Natural killer cell (primary cell): Measurements from ENCODE around the gene DUSP8. TPM values are rescaled to one million over a fixed set of nuclear protein-coding genes. Genes with fewer than 3 reads are reported as not detected.
"Not testable (repeated sequence)": the region's sequence is repeated elsewhere in the genome, so short reads cannot be mapped to it uniquely, and the experiment has no call there.

Experiments used
- ATAC-seq, 3 donors: fragments of 150-1000 bp in 2 of 3; fragments of 200-7000 bp in 1 of 3; cut with Tn5 transposase; 1 replicate in 1 of 3; 2 replicates in 2 of 3; pipeline ENCODE4 v1.10.0; 2021; ENCODE audit warnings: mild to moderate bottlenecking in 2 of 3, moderate library complexity in 2 of 3
- DNase-seq, 2 donors: peaks; one replicate each; pipeline versions ENCODE4 v3.0.0 to v3.0.0-alpha.2; 2013 to 2021; ENCODE audit warnings: mixed read lengths in 1 of 2
- H3K27ac ChIP-seq: one replicate; pipeline ENCODE4 v1.5.1; 2013; ENCODE audit warnings: mild to moderate bottlenecking, low read length
- H3K27me3 ChIP-seq: one replicate; pipeline ENCODE4 v1.6.1; 2013; ENCODE audit warnings: low read length; ENCODE audit not compliant: control insufficient read depth, insufficient read depth
- H3K36me3 ChIP-seq: one replicate; pipeline ENCODE4 v1.6.1; 2013; ENCODE audit warnings: low read length; ENCODE audit not compliant: control insufficient read depth, insufficient read depth
- H3K4me1 ChIP-seq: one replicate; pipeline ENCODE4 v1.6.1; 2013; ENCODE audit warnings: low read length; ENCODE audit not compliant: control insufficient read depth, insufficient read depth
- H3K4me3 ChIP-seq: one replicate; pipeline ENCODE4 v1.5.1; 2013; ENCODE audit warnings: low read length
- H3K9me3 ChIP-seq: one replicate; pipeline ENCODE4 v1.6.1; 2013; ENCODE audit warnings: low read length; ENCODE audit not compliant: control insufficient read depth, insufficient read depth
- H3K27ac Mint-ChIP-seq, 2 donors: one replicate each; pipeline ENCODE4 v1.8.0; 2022; ENCODE audit warnings: mild to moderate bottlenecking in 2 of 2, mixed read lengths in 2 of 2, moderate library complexity in 1 of 2
- H3K27me3 Mint-ChIP-seq, 2 donors: one replicate each; pipeline ENCODE4 v1.8.0; 2022; ENCODE audit warnings: low read depth in 2 of 2, mixed read lengths in 2 of 2
- H3K36me3 Mint-ChIP-seq: one replicate; pipeline ENCODE4 v1.8.0; 2022; ENCODE audit warnings: mixed read lengths
- H3K4me1 Mint-ChIP-seq, 2 donors: one replicate each; pipeline ENCODE4 v1.8.0; 2022; ENCODE audit warnings: mixed read lengths in 2 of 2
- H3K4me3 Mint-ChIP-seq: one replicate; pipeline ENCODE4 v1.8.0; 2022; ENCODE audit warnings: mild to moderate bottlenecking, moderate library complexity, mixed read lengths
- H3K9me3 Mint-ChIP-seq, 2 donors: one replicate each; pipeline ENCODE4 v1.8.0; 2022; ENCODE audit warnings: mixed read lengths in 2 of 2
- CTCF ChIP-seq: fragments of 200-600 bp; IDR thresholded peaks from one replicate; pipeline ENCODE4 v1.8.0; 2022; ENCODE audit warnings: antibody characterized with exemption
- WGBS: methylation state at CpG from one replicate; pipeline ENCODE4 v1.1.7; 2013; ENCODE audit warnings: missing lambda C conversion rate; ENCODE audit not compliant: insufficient coverage; 5-methylcytosine and 5-hydroxymethylcytosine counted together
- intact Hi-C: fragments of 100-400 bp; cut with micrococcal nuclease; formaldehyde crosslinking; loops from one replicate; pipeline ENCODE4 v1.14.2; 2022
- total RNA-seq, 4 donors: library from RNA; stranded (reverse); fragments of 120-200 nt in 1 of 4; gene quantifications; one replicate each; pipeline versions ENCODE4 v1.2.3 to v1.2.4, GENCODE V29; 2013 to 2022

The DUSP8 gene
- total RNA-seq, 3 donors from 2014 or later (not counting 1 experiment from before 2014, with no cell fraction given), result 24.1 to 47.3 (median 38.4) TPM

DNA sequence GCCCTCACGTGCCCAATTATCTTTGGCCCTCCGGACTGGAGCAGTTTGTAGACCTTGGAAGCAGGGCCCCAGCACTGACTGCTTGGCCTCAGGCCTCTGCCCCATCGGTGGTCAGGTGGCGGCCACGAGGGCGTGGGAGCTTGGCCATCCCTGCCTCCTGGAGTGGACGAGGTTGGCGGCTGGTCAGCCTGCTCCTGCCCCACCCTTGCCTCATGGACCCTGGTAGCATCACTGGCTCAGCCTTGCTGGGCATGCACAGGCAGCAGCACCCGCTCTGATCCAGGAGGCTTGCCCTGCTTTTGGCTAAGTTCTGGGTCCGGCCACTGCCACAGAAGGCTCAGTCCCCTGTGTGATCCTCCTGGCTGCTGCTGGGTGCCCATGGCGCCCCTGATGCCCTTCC lies 32.1 kb upstream of the DUSP8 start:
- Histone ChIP-seq H3K4me1 (peaks cover 15% of the 10 kb centered on the region), H3K36me3 (no peaks in the 10 kb centered on the region), H3K27me3 (peaks cover 2% of the 10 kb centered on the region), H3K9me3 (no peaks in the 10 kb centered on the region), H3K27ac (no peak overlapping the region), H3K4me3 (no peak overlapping the region)
- 92% methylated on average over 11 of the region's 11 CpGs for WGBS
- intact Hi-C loops, result no loop called here
- Mint-ChIP-seq H3K4me3 (no peak overlapping the region), H3K4me1 (no peaks in the 10 kb centered on the region), H3K9me3 (no peaks in the 10 kb centered on the region), H3K27ac (no peak overlapping the region), H3K27me3 (peaks cover 26 to 39% of the 10 kb centered on the region in 2 donors), H3K36me3 (no peaks in the 10 kb centered on the region)
- ATAC-seq (peak in 1 of 3 donors; percentile 5), DNase-seq (no peak)
- TF ChIP-seq CTCF, result no peak

DNA sequence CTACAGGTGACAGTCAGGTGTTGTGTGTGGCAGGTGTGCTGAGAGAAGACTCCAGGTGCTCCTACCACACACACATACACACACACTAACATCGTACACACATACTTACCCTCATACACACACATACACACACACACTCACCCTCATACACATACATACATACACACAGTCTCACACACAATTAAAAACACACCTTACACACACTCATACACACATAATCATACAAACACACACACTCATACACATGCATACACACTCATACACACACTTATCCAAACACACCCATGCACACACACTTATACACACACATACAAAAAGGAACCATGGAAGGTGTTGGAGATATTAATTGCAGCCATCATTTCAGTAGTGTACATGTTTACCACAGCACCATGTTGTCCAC lies 31.6 kb upstream of the DUSP8 start:
- DNase-seq (no peak), ATAC-seq (peak in 1 of 3 donors; percentile 31)
- no peak overlapping the region for H3K4me3 Mint-ChIP-seq
- Histone ChIP-seq H3K4me3 (no peak overlapping the region), H3K36me3 (no peaks in the 10 kb centered on the region), H3K4me1 (peaks cover 15% of the 10 kb centered on the region), H3K27ac (no peak overlapping the region), H3K9me3 (no peaks in the 10 kb centered on the region), H3K27me3 (peaks cover 2% of the 10 kb centered on the region)
- intact Hi-C loops, result no loop called here
- H3K9me3 Mint-ChIP-seq, result no peaks in the 10 kb centered on the region
- H3K27me3 Mint-ChIP-seq, result peaks cover 24 to 41% of the 10 kb centered on the region in 2 donors
- 90% methylated on average over 1 of the region's 1 CpG for WGBS
- no peaks in the 10 kb centered on the region for H3K4me1 Mint-ChIP-seq
- H3K27ac Mint-ChIP-seq, result no peak overlapping the region
- H3K36me3 Mint-ChIP-seq, result no peaks in the 10 kb centered on the region
- no peak for TF ChIP-seq CTCF

- 73% methylated on average over 2 of the region's 3 CpGs for WGBS
- H3K27ac ChIP-seq, H3K4me3 Mint-ChIP-seq, ATAC-seq, intact Hi-C loops, H3K4me1 Mint-ChIP-seq, H3K27ac Mint-ChIP-seq, H3K36me3 Mint-ChIP-seq, H3K9me3 ChIP-seq, H3K9me3 Mint-ChIP-seq, H3K27me3 ChIP-seq, DNase-seq, H3K4me3 ChIP-seq, H3K36me3 ChIP-seq: not testable (repeated sequence)
- H3K4me1 ChIP-seq, result peaks cover 15% of the 10 kb centered on the region
- peaks cover 32 to 50% of the 10 kb centered on the region in 2 donors for H3K27me3 Mint-ChIP-seq
Observed at GRCh38 chr11:1601663-1602062, 29.6 kb upstream of the DUSP8 start.

DNA sequence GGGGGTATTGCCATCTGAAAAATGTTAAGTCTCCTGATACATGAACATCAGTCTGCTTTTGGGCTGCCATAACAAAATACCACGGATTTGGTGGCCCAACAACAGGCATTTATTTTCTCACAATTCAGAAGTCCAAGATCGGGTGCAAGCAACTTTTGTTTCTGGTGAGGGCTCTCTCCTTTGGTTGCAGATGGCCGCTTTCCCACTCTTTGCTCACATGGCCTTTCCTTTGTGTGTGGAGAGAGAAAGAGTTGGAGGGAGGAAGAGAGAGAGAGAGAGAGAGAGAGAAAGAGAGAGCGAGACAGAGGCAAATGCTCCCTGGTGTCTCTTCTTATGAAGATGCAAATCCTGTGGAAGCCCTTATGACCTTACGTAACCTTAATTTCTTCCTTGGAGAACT lies 28.6 kb upstream of the DUSP8 start:
- Histone ChIP-seq H3K9me3 (no peaks in the 10 kb centered on the region), H3K27me3 (no peaks in the 10 kb centered on the region), H3K27ac (no peak overlapping the region), H3K4me1 (peaks cover 8% of the 10 kb centered on the region), H3K36me3 (no peaks in the 10 kb centered on the region), H3K4me3 (no peak overlapping the region)
- 88% methylated on average over 5 of the region's 5 CpGs for WGBS
- intact Hi-C loops, result no loop called here
- Mint-ChIP-seq H3K36me3 (no peaks in the 10 kb centered on the region), H3K27me3 (peaks cover 39 to 55% of the 10 kb centered on the region in 2 donors), H3K27ac (no peak overlapping the region), H3K9me3 (no peaks in the 10 kb centered on the region), H3K4me1 (peaks cover 2 to 4% of the 10 kb centered on the region in 2 donors), H3K4me3 (no peak overlapping the region)
- ATAC-seq, result no peak
- no peak for TF ChIP-seq CTCF
- no peak for DNase-seq
